ENCODE measurements around the gene TNS3. TPM values are rescaled to one million over a fixed set of nuclear protein-coding genes. Genes with fewer than 3 reads are reported as not detected.

Gene TNS3
- total RNA-seq, 5 donors from 2014 or later (not counting 1 experiment from before 2014, with no cell fraction given) = 0.58 to 3.7 (median 2.0) TPM

DNA sequence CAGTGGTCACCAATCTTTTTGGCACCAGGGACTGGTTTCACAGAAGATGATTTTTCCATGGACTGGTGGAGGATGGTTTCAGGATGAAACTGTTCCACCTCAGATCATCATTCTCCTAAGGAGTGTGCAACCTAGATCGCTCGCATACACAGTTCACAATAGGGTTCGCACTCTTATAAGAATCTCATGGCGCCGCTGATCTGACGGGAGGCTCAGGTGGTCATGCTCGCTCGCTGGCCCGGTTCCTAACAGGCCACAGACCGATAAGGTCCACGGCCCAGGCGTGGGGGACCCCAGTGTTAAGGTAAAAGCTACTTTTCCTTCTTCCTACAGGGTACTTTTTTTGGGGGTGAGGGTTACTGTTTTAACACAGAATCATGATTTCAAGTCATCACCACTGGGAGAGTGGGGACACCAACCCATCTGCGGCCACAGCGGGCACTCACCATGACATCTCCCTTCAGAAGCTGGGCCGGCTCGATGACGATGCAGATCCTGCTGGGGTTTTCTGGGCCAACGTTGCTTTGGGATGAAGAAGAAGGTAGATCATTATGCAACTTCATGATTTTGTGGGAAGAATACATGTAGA lies 170.5 kb downstream of the TNS3 start:
- H3K4me3 ChIP-seq (ENCODE audit: control insufficient read depth in 1 of 2, extremely low read depth in 1 of 2, low read length in 1 of 2) = no peak overlapping the region
- no peaks in the 10 kb centered on the region for H3K4me1 ChIP-seq (ENCODE audit: control insufficient read depth in 1 of 2, extremely low read depth in 1 of 2, insufficient read depth in 2 of 2, low read length in 2 of 2)
- H3K36me3 ChIP-seq (ENCODE audit: control insufficient read depth in 2 of 2, extremely low read depth in 1 of 2, insufficient read depth in 1 of 2, low read length in 1 of 2) = no peaks in the 10 kb centered on the region
- Mint-ChIP-seq H3K27me3 (no peaks in the 10 kb centered on the region), H3K36me3 (no peaks in the 10 kb centered on the region), H3K27ac (no peak overlapping the region), H3K4me1 (no peaks in the 10 kb centered on the region), H3K4me3 (no peak overlapping the region), H3K9me3 (no peaks in the 10 kb centered on the region)
- ATAC-seq (replicated peaks in 1 of 4) (no peak), DNase-seq (no peak)
- no peak overlapping the region for H3K27ac ChIP-seq (ENCODE audit: low read length)
- WGBS (ENCODE audit: insufficient coverage) = 97% methylated on average over 5 of the region's 18 CpGs
- ChIA-PET CTCF (no interaction called here), POLR2A (no interaction called here)
- peaks cover 0 to 8% of the 10 kb centered on the region in 2 experiments for H3K27me3 ChIP-seq (replicated peaks in 1 of 2; ENCODE audit: control insufficient read depth in 2 of 2, extremely low read depth in 1 of 2, insufficient read depth in 2 of 2, low read length in 1 of 2)
- no peaks in the 10 kb centered on the region for H3K9me3 ChIP-seq

DNA sequence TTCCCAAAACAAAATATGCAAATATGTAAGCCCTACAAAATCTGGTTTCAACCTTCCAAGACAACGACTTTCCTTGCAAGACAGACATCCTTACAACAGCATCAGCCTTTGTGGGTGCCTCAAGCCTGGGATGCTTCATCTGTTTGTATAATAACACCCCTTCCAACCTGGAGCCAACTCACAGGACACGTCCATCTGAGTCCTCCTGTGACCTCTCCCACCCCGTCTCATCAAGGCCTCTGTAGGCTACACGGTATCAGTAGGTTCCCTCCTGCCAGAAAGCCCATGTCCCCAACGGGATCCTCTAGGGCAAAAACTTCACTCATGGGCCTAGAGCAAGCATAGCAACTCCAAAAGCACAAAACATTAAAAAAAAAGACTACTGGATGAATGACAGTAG lies 173.2 kb downstream of the TNS3 start:
- H3K27ac Mint-ChIP-seq = no peak overlapping the region
- H3K4me3 ChIP-seq (ENCODE audit: control insufficient read depth in 1 of 2, extremely low read depth in 1 of 2, low read length in 1 of 2) = no peak overlapping the region
- no peaks in the 10 kb centered on the region for H3K9me3 ChIP-seq
- peaks cover 0 to 5% (median 4%) of the 10 kb centered on the region in 3 donors for H3K4me1 Mint-ChIP-seq
- CTCF ChIA-PET = no interaction called here
- 66% methylated on average over 4 of the region's 5 CpGs for WGBS (ENCODE audit: insufficient coverage)
- POLR2A ChIA-PET = no interaction called here
- DNase-seq (no peak), ATAC-seq (replicated peaks in 1 of 4) (no peak)
- H3K4me1 ChIP-seq (ENCODE audit: control insufficient read depth in 1 of 2, extremely low read depth in 1 of 2, insufficient read depth in 2 of 2, low read length in 2 of 2) = peaks cover 0 to 14% of the 10 kb centered on the region in 2 experiments
- no peaks in the 10 kb centered on the region for H3K27me3 Mint-ChIP-seq
- no peaks in the 10 kb centered on the region for H3K9me3 Mint-ChIP-seq
- no peaks in the 10 kb centered on the region for H3K36me3 Mint-ChIP-seq
- no peaks in the 10 kb centered on the region for H3K36me3 ChIP-seq (ENCODE audit: control insufficient read depth in 2 of 2, extremely low read depth in 1 of 2, insufficient read depth in 1 of 2, low read length in 1 of 2)
- no peak overlapping the region for H3K27ac ChIP-seq (ENCODE audit: low read length)
- H3K27me3 ChIP-seq (replicated peaks in 1 of 2; ENCODE audit: control insufficient read depth in 2 of 2, extremely low read depth in 1 of 2, insufficient read depth in 2 of 2, low read length in 1 of 2) = peaks cover 0 to 3% of the 10 kb centered on the region in 2 experiments
- no peak overlapping the region for H3K4me3 Mint-ChIP-seq

DNA sequence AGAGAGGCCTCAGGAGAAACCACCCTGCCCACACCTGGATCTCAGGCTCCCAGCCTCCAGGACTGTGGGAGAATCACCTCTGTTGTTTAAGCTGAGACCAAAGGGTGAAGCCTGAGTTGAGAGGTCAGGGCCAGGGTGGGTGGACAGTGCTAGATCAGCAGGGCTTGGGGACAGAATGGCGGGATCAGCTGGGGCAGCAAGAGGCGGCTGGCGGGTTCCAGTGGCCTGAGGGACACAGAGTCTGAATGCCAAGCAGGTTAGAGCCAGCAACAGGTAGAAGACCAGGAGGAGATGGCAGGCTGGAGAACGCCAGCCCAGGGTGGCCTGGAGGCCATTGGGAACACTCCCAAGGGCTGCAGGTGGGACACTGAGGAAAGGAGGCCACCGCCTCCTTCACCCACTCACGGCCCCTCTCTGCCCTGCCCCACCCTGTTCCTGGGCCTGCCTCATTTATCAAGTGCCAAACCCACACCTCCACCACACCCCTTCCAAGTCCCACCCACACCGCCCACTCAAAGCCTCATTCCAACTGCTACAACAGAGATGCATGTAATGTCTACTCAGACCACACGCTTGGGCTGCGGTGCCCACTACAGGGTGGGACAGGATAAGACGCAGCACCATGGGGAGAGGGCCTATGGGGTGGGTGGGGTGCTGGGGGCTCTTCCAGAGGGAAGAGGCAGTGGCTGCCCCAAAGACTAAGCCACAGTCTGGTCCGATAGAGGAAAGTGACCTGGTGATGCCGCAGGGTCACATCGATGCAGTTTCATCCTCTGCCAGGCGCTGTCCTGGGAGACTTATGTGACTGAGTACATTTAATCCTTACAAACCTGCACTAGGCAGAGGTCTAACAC lies 173.9 kb downstream of the TNS3 start:
- no peak overlapping the region for H3K27ac Mint-ChIP-seq
- POLR2A ChIA-PET = no interaction called here
- Histone ChIP-seq H3K36me3 (ENCODE audit: control insufficient read depth in 2 of 2, extremely low read depth in 1 of 2, insufficient read depth in 1 of 2, low read length in 1 of 2) (no peaks in the 10 kb centered on the region), H3K4me3 (ENCODE audit: control insufficient read depth in 1 of 2, extremely low read depth in 1 of 2, low read length in 1 of 2) (no peak overlapping the region), H3K9me3 (no peaks in the 10 kb centered on the region), H3K4me1 (ENCODE audit: control insufficient read depth in 1 of 2, extremely low read depth in 1 of 2, insufficient read depth in 2 of 2, low read length in 2 of 2) (peaks cover 0 to 19% of the 10 kb centered on the region in 2 experiments), H3K27me3 (replicated peaks in 1 of 2; ENCODE audit: control insufficient read depth in 2 of 2, extremely low read depth in 1 of 2, insufficient read depth in 2 of 2, low read length in 1 of 2) (peaks cover 0 to 3% of the 10 kb centered on the region in 2 experiments), H3K27ac (ENCODE audit: low read length) (no peak overlapping the region)
- H3K27me3 Mint-ChIP-seq = no peaks in the 10 kb centered on the region
- CTCF ChIA-PET = no interaction called here
- ATAC-seq (replicated peaks in 1 of 4) (no peak), DNase-seq (no peak)
- WGBS (ENCODE audit: insufficient coverage) = 84% methylated on average over 11 of the region's 14 CpGs
- no peaks in the 10 kb centered on the region for H3K36me3 Mint-ChIP-seq
- H3K9me3 Mint-ChIP-seq = no peaks in the 10 kb centered on the region
- no peak overlapping the region for H3K4me3 Mint-ChIP-seq
- H3K4me1 Mint-ChIP-seq = peaks cover 0 to 10% (median 9%) of the 10 kb centered on the region in 3 donors

DNA sequence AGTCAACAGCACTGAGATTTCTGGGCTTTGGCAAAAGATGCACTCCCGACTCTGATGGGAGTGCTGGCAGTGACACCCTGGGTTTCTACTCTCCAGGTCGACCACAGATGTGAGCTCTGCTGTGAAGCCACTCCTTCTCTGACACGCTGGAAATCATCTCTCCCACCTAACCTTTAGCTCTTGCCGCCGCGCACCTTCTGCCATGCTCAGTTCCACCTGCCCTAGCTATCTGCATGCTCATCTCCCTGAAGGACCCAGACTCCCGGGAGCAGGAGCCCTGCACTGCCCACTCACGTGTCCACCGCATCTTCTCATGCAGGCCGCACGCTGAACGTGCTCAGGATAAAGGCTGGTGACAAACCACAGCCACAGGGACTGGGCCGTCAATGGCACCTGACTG lies 174.8 kb downstream of the TNS3 start:
- CTCF ChIA-PET = no interaction called here
- POLR2A ChIA-PET = no interaction called here
- no peaks in the 10 kb centered on the region for H3K27me3 Mint-ChIP-seq
- no peaks in the 10 kb centered on the region for H3K9me3 Mint-ChIP-seq
- Histone ChIP-seq H3K36me3 (ENCODE audit: control insufficient read depth in 2 of 2, extremely low read depth in 1 of 2, insufficient read depth in 1 of 2, low read length in 1 of 2) (no peaks in the 10 kb centered on the region), H3K9me3 (no peaks in the 10 kb centered on the region), H3K27ac (ENCODE audit: low read length) (no peak overlapping the region), H3K4me1 (ENCODE audit: control insufficient read depth in 1 of 2, extremely low read depth in 1 of 2, insufficient read depth in 2 of 2, low read length in 2 of 2) (peaks cover 0 to 19% of the 10 kb centered on the region in 2 experiments), H3K27me3 (replicated peaks in 1 of 2; ENCODE audit: control insufficient read depth in 2 of 2, extremely low read depth in 1 of 2, insufficient read depth in 2 of 2, low read length in 1 of 2) (peaks cover 0 to 3% of the 10 kb centered on the region in 2 experiments), H3K4me3 (ENCODE audit: control insufficient read depth in 1 of 2, extremely low read depth in 1 of 2, low read length in 1 of 2) (no peak overlapping the region)
- H3K4me3 Mint-ChIP-seq = no peak overlapping the region
- H3K4me1 Mint-ChIP-seq = peaks cover 0 to 10% (median 9%) of the 10 kb centered on the region in 3 donors
- WGBS (ENCODE audit: insufficient coverage) = 90% methylated on average over 12 of the region's 13 CpGs
- H3K36me3 Mint-ChIP-seq = no peaks in the 10 kb centered on the region
- no peak for DNase-seq
- ATAC-seq (replicated peaks in 1 of 4) = no peak
- no peak overlapping the region for H3K27ac Mint-ChIP-seq

DNA sequence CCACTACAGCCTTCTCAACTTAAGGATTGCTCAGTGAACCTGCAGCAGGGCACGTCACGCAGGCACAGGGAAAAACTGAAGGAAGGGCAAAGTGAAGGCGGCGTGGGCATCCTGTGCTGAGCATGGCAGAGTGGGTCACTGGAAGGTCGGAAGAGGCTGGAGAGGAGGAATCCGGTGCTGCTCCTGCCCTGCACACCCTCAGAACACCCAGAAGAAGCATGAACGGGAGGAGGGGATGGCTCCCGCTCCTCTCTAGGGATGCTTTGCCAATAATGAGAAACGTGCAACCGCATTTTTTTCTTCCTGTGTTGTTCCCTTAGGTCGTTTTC lies 175.1 kb downstream of the TNS3 start:
- no peaks in the 10 kb centered on the region for H3K27me3 Mint-ChIP-seq
- no peaks in the 10 kb centered on the region for H3K9me3 Mint-ChIP-seq
- H3K27me3 ChIP-seq (replicated peaks in 1 of 2; ENCODE audit: control insufficient read depth in 2 of 2, extremely low read depth in 1 of 2, insufficient read depth in 2 of 2, low read length in 1 of 2) = peaks cover 0 to 3% of the 10 kb centered on the region in 2 experiments
- no peaks in the 10 kb centered on the region for H3K9me3 ChIP-seq
- no peaks in the 10 kb centered on the region for H3K36me3 ChIP-seq (ENCODE audit: control insufficient read depth in 2 of 2, extremely low read depth in 1 of 2, insufficient read depth in 1 of 2, low read length in 1 of 2)
- ATAC-seq (replicated peaks in 1 of 4) (no peak), DNase-seq (no peak)
- no peak overlapping the region for H3K4me3 Mint-ChIP-seq
- CTCF ChIA-PET = no interaction called here
- 87% methylated on average over 9 of the region's 11 CpGs for WGBS (ENCODE audit: insufficient coverage)
- peaks cover 0 to 19% of the 10 kb centered on the region in 2 experiments for H3K4me1 ChIP-seq (ENCODE audit: control insufficient read depth in 1 of 2, extremely low read depth in 1 of 2, insufficient read depth in 2 of 2, low read length in 2 of 2)
- H3K27ac Mint-ChIP-seq = no peak overlapping the region
- H3K4me3 ChIP-seq (ENCODE audit: control insufficient read depth in 1 of 2, extremely low read depth in 1 of 2, low read length in 1 of 2) = no peak overlapping the region
- peaks cover 0 to 10% (median 9%) of the 10 kb centered on the region in 3 donors for H3K4me1 Mint-ChIP-seq
- H3K27ac ChIP-seq (ENCODE audit: low read length) = no peak overlapping the region
- H3K36me3 Mint-ChIP-seq = no peaks in the 10 kb centered on the region
- POLR2A ChIA-PET = no interaction called here

DNA sequence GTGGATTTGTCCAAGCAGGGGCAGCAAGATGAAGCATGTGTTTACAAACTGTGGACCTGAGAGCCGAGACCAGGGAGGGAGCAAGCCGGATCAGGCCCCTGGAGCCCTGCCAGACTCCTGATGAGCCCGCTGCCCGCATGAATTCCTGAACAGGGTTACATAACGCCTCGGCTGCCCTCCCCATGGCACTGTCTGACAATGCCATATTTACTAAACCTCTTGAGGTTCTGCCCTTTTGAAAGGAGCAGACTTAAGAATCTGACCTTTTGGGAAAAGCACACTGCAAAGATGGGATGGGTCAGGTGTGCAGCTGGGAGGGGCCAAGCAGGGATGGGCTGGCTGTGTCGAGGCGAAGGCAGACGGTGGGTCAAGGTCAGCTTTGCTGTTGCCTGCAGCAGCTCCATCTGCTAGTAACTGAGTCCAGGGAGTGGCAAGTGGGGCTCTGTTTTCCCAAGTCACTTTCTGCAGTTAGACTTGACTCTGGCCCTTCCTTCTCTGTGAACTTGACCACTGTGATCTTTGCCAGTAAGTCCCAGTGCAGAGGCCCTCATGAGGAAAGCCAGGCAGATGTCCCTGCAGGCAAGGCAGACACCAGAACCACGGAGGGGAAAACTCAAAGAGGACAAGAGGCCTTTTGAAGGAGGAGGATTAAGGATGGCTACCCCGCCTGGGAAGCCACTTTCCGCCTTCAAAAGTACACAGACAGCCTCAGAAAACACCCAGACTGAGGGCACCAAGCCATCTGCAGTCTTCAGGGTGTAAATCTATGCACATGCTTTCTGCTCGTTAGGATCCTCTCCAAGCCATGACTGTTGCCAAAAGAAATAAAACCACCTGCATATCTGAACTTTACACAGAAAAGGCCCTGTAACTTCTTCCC lies 175.8 kb downstream of the TNS3 start:
- CTCF ChIA-PET = no interaction called here
- Histone ChIP-seq H3K4me3 (ENCODE audit: control insufficient read depth in 1 of 2, extremely low read depth in 1 of 2, low read length in 1 of 2) (no peak overlapping the region), H3K4me1 (ENCODE audit: control insufficient read depth in 1 of 2, extremely low read depth in 1 of 2, insufficient read depth in 2 of 2, low read length in 2 of 2) (peaks cover 0 to 19% of the 10 kb centered on the region in 2 experiments), H3K27me3 (replicated peaks in 1 of 2; ENCODE audit: control insufficient read depth in 2 of 2, extremely low read depth in 1 of 2, insufficient read depth in 2 of 2, low read length in 1 of 2) (peaks cover 0 to 3% of the 10 kb centered on the region in 2 experiments), H3K9me3 (no peaks in the 10 kb centered on the region), H3K36me3 (ENCODE audit: control insufficient read depth in 2 of 2, extremely low read depth in 1 of 2, insufficient read depth in 1 of 2, low read length in 1 of 2) (no peaks in the 10 kb centered on the region), H3K27ac (ENCODE audit: low read length) (no peak overlapping the region)
- Mint-ChIP-seq H3K4me1 (peaks cover 0 to 10% (median 9%) of the 10 kb centered on the region in 3 donors), H3K4me3 (no peak overlapping the region), H3K36me3 (no peaks in the 10 kb centered on the region), H3K27me3 (no peaks in the 10 kb centered on the region), H3K27ac (no peak overlapping the region), H3K9me3 (no peaks in the 10 kb centered on the region)
- no peak for ATAC-seq (replicated peaks in 1 of 4)
- DNase-seq = no peak
- POLR2A ChIA-PET = no interaction called here
- 81% methylated on average over 9 of the region's 13 CpGs for WGBS (ENCODE audit: insufficient coverage)
